Trophoblast cell (in vitro differentiated cells and primary cell): ENCODE measurements around the gene TACC2.

Experiments used
- DNase-seq, 2 donors: peaks; one replicate each; pipeline ENCODE4 v3.0.0-alpha.2; 2016
- H2AFZ ChIP-seq: 2 replicates; pipeline ENCODE4 v1.6.1; 2013; ENCODE audit warnings: low read length, moderate library complexity, mild to moderate bottlenecking; ENCODE audit not compliant: insufficient read depth, poor library complexity
- H2AK5ac ChIP-seq: 2 replicates; pipeline ENCODE4 v1.6.1; 2013; ENCODE audit warnings: mild to moderate bottlenecking, low read length
- H2BK120ac ChIP-seq: 2 replicates; pipeline ENCODE4 v1.6.1; 2013; ENCODE audit warnings: low read length, mild to moderate bottlenecking, moderate library complexity; ENCODE audit not compliant: insufficient read depth, poor library complexity
- H2BK12ac ChIP-seq: 2 replicates; pipeline ENCODE4 v1.6.1; 2013; ENCODE audit warnings: mild to moderate bottlenecking, low read length, moderate library complexity
- H2BK5ac ChIP-seq: 2 replicates; pipeline ENCODE4 v1.6.1; 2013; ENCODE audit warnings: low read length, low read depth, moderate library complexity, mild to moderate bottlenecking; ENCODE audit not compliant: poor library complexity
- H3K14ac ChIP-seq: 2 replicates; pipeline ENCODE4 v1.6.1; 2013; ENCODE audit warnings: mild to moderate bottlenecking, low read length
- H3K18ac ChIP-seq: 2 replicates; pipeline ENCODE4 v1.6.1; 2013; ENCODE audit warnings: mild to moderate bottlenecking, low read length
- H3K23ac ChIP-seq: 2 replicates; pipeline ENCODE4 v1.6.1; 2013; ENCODE audit warnings: low read length
- H3K27ac ChIP-seq: 2 replicates; pipeline ENCODE4 v1.5.1; 2013; ENCODE audit warnings: low read depth, mild to moderate bottlenecking, inconsistent platforms, low read length, moderate library complexity
- H3K27me3 ChIP-seq: 2 replicates; pipeline ENCODE4 v1.6.1; 2013; ENCODE audit warnings: inconsistent platforms, mild to moderate bottlenecking, low read length, moderate library complexity; ENCODE audit not compliant: insufficient read depth
- H3K36me3 ChIP-seq, 2 experiments: 1 replicate in 1 of 2; 2 replicates in 1 of 2; pipeline ENCODE4 v1.6.1; 2013; ENCODE audit warnings: low read length in 2 of 2, mild to moderate bottlenecking in 2 of 2, moderate library complexity in 1 of 2; ENCODE audit not compliant: insufficient read depth in 2 of 2, control insufficient read depth in 1 of 2
- H3K4ac ChIP-seq: 2 replicates; pipeline ENCODE4 v1.6.1; 2013; ENCODE audit warnings: low read depth, mild to moderate bottlenecking, low read length, moderate library complexity
- H3K4me1 ChIP-seq, 2 experiments: 1 replicate in 1 of 2; 2 replicates in 1 of 2; pipeline ENCODE4 v1.6.1; 2013; ENCODE audit warnings: low read length in 2 of 2, mild to moderate bottlenecking in 2 of 2, moderate library complexity in 1 of 2; ENCODE audit not compliant: insufficient read depth in 2 of 2, control insufficient read depth in 1 of 2
- H3K4me2 ChIP-seq: 2 replicates; pipeline ENCODE4 v1.6.1; 2013; ENCODE audit warnings: inconsistent platforms, mild to moderate bottlenecking, low read length, moderate library complexity
- H3K4me3 ChIP-seq: 2 replicates; pipeline ENCODE4 v1.5.1; 2013; ENCODE audit warnings: mild to moderate bottlenecking, low read depth, low read length, inconsistent platforms
- H3K79me1 ChIP-seq: one replicate; pipeline ENCODE4 v1.6.1; 2013; ENCODE audit warnings: low read length
- H3K79me2 ChIP-seq: 2 replicates; pipeline ENCODE4 v1.6.1; 2013; ENCODE audit warnings: low read length, mild to moderate bottlenecking; ENCODE audit not compliant: control insufficient read depth, insufficient read depth, poor library complexity
- H3K9ac ChIP-seq: 2 replicates; pipeline ENCODE4 v1.6.1; 2013; ENCODE audit warnings: mild to moderate bottlenecking, low read length
- H3K9me3 ChIP-seq: 2 replicates; pipeline ENCODE4 v1.6.1; 2013; ENCODE audit warnings: low read depth, mild to moderate bottlenecking, control low read depth, inconsistent platforms, low read length; ENCODE audit not compliant: insufficient read depth
- H4K12ac ChIP-seq: 2 replicates; pipeline ENCODE4 v1.6.1; 2013; ENCODE audit warnings: low read depth, mild to moderate bottlenecking, low read length, moderate library complexity
- H4K8ac ChIP-seq: 2 replicates; pipeline ENCODE4 v1.6.1; 2013; ENCODE audit warnings: low read depth, mild to moderate bottlenecking, low read length, moderate library complexity
- H4K91ac ChIP-seq: one replicate; pipeline ENCODE4 v1.6.1; 2013; ENCODE audit warnings: low read depth, mild to moderate bottlenecking, low read length, moderate library complexity
- WGBS: extraction: QIAGEN DNeasy Blood & Tissue Kit; methylation state at CpG from one replicate; pipeline ENCODE4 v1.1.7; 2013; ENCODE audit warnings: missing lambda C conversion rate; ENCODE audit not compliant: insufficient read length, insufficient coverage; ENCODE audit errors: extremely low coverage; 5-methylcytosine and 5-hydroxymethylcytosine counted together

Gene TACC2

GRCh38 chr10:122132882-122133565, 144.1 kb downstream of the TACC2 start:
- Histone ChIP-seq H2AK5ac (no peak overlapping the region), H4K8ac (no peak overlapping the region), H3K4ac (no peak overlapping the region), H2AFZ (no peak overlapping the region), H3K36me3 (peaks cover 4 to 5% of the 10 kb centered on the region in 2 experiments), H2BK120ac (no peak overlapping the region), H4K91ac (no peak overlapping the region), H3K4me3 (no peak overlapping the region), H3K23ac (no peak overlapping the region), H3K9me3 (peaks cover 2% of the 10 kb centered on the region), H4K12ac (no peak overlapping the region), H3K27me3 (no peaks in the 10 kb centered on the region), H2BK5ac (no peak overlapping the region), H3K4me1 (peaks cover 6 to 8% of the 10 kb centered on the region in 2 experiments), H3K4me2 (no peak overlapping the region), H3K79me1 (no peaks in the 10 kb centered on the region), H2BK12ac (no peak overlapping the region), H3K27ac (no peak overlapping the region), H3K14ac (no peak overlapping the region), H3K18ac (no peak overlapping the region), H3K79me2 (no peaks in the 10 kb centered on the region), H3K9ac (no peak overlapping the region)
- no peak for DNase-seq
- WGBS: no CpG with 5 or more reads among the region's 12 CpGs

- Histone ChIP-seq H3K14ac (no peak overlapping the region), H3K27ac (no peak overlapping the region), H2AK5ac (no peak overlapping the region), H2BK12ac (no peak overlapping the region), H4K8ac (no peak overlapping the region), H2AFZ (no peak overlapping the region), H3K36me3 (peaks cover 4 to 5% of the 10 kb centered on the region in 2 experiments), H3K9me3 (peaks cover 2% of the 10 kb centered on the region), H3K4me3 (no peak overlapping the region), H4K91ac (no peak overlapping the region), H3K18ac (no peak overlapping the region), H3K4me2 (no peak overlapping the region), H2BK5ac (no peak overlapping the region), H3K79me1 (no peaks in the 10 kb centered on the region), H3K23ac (no peak overlapping the region), H3K27me3 (no peaks in the 10 kb centered on the region), H3K4me1 (peaks cover 6 to 8% of the 10 kb centered on the region in 2 experiments), H3K4ac (no peak overlapping the region), H3K79me2 (no peaks in the 10 kb centered on the region), H4K12ac (no peak overlapping the region), H3K9ac (no peak overlapping the region), H2BK120ac (no peak overlapping the region)
- no CpG with 5 or more reads among the region's 13 CpGs for WGBS
- DNase-seq: no peak
These were observed 146.5 kb downstream of the TACC2 start for GRCh38 chr10:122135251-122136025.

GRCh38 chr10:122138831-122139625, 150.1 kb downstream of the TACC2 start:
- Histone ChIP-seq H3K79me1 (no peaks in the 10 kb centered on the region), H4K91ac (no peak overlapping the region), H3K4me3 (no peak overlapping the region), H2BK12ac (no peak overlapping the region), H3K4ac (no peak overlapping the region), H3K79me2 (no peaks in the 10 kb centered on the region), H2BK5ac (no peak overlapping the region), H3K9me3 (peaks cover 5% of the 10 kb centered on the region), H4K12ac (no peak overlapping the region), H3K14ac (no peak overlapping the region), H3K27ac (no peak overlapping the region), H3K23ac (no peak overlapping the region), H4K8ac (no peak overlapping the region), H3K36me3 (peaks cover 4 to 6% of the 10 kb centered on the region in 2 experiments), H2AFZ (no peak overlapping the region), H3K9ac (no peak overlapping the region), H3K27me3 (no peaks in the 10 kb centered on the region), H2AK5ac (no peak overlapping the region), H3K4me2 (no peak overlapping the region), H3K18ac (no peak overlapping the region), H2BK120ac (no peak overlapping the region), H3K4me1 (peaks cover 8 to 11% of the 10 kb centered on the region in 2 experiments)
- DNase-seq: no peak
- no CpG with 5 or more reads among the region's 16 CpGs for WGBS

GRCh38 chr10:122139627-122140170, 150.7 kb downstream of the TACC2 start:
- H3K27ac ChIP-seq: no peak overlapping the region

More at GRCh38 chr10:122139627-122140170, 150.7 kb downstream of the TACC2 start:
- Histone ChIP-seq H3K4ac (no peak overlapping the region), H3K9me3 (peaks cover 4% of the 10 kb centered on the region), H3K4me1 (peaks cover 8 to 11% of the 10 kb centered on the region in 2 experiments), H3K79me2 (no peaks in the 10 kb centered on the region), H3K9ac (no peak overlapping the region), H2BK120ac (no peak overlapping the region), H2BK5ac (no peak overlapping the region), H3K14ac (no peak overlapping the region), H3K27me3 (no peaks in the 10 kb centered on the region), H4K91ac (no peak overlapping the region), H3K18ac (no peak overlapping the region), H4K8ac (no peak overlapping the region), H3K4me3 (no peak overlapping the region), H4K12ac (no peak overlapping the region), H3K79me1 (no peaks in the 10 kb centered on the region), H3K36me3 (peaks cover 1 to 6% of the 10 kb centered on the region in 2 experiments), H3K4me2 (no peak overlapping the region), H2BK12ac (no peak overlapping the region), H3K23ac (no peak overlapping the region), H2AFZ (no peak overlapping the region), H2AK5ac (no peak overlapping the region)
- DNase-seq: no peak
- WGBS: no CpG with 5 or more reads among the region's 10 CpGs
